D341Med (cell line): ENCODE measurements around the gene SEMA4G.

Source experiments
- DNase-seq: peaks from one replicate; pipeline ENCODE4 v3.0.0; 2012; ENCODE audit warnings: low spot score

Gene SEMA4G, protein sequence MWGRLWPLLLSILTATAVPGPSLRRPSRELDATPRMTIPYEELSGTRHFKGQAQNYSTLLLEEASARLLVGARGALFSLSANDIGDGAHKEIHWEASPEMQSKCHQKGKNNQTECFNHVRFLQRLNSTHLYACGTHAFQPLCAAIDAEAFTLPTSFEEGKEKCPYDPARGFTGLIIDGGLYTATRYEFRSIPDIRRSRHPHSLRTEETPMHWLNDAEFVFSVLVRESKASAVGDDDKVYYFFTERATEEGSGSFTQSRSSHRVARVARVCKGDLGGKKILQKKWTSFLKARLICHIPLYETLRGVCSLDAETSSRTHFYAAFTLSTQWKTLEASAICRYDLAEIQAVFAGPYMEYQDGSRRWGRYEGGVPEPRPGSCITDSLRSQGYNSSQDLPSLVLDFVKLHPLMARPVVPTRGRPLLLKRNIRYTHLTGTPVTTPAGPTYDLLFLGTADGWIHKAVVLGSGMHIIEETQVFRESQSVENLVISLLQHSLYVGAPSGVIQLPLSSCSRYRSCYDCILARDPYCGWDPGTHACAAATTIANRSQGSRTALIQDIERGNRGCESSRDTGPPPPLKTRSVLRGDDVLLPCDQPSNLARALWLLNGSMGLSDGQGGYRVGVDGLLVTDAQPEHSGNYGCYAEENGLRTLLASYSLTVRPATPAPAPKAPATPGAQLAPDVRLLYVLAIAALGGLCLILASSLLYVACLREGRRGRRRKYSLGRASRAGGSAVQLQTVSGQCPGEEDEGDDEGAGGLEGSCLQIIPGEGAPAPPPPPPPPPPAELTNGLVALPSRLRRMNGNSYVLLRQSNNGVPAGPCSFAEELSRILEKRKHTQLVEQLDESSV

DNA sequence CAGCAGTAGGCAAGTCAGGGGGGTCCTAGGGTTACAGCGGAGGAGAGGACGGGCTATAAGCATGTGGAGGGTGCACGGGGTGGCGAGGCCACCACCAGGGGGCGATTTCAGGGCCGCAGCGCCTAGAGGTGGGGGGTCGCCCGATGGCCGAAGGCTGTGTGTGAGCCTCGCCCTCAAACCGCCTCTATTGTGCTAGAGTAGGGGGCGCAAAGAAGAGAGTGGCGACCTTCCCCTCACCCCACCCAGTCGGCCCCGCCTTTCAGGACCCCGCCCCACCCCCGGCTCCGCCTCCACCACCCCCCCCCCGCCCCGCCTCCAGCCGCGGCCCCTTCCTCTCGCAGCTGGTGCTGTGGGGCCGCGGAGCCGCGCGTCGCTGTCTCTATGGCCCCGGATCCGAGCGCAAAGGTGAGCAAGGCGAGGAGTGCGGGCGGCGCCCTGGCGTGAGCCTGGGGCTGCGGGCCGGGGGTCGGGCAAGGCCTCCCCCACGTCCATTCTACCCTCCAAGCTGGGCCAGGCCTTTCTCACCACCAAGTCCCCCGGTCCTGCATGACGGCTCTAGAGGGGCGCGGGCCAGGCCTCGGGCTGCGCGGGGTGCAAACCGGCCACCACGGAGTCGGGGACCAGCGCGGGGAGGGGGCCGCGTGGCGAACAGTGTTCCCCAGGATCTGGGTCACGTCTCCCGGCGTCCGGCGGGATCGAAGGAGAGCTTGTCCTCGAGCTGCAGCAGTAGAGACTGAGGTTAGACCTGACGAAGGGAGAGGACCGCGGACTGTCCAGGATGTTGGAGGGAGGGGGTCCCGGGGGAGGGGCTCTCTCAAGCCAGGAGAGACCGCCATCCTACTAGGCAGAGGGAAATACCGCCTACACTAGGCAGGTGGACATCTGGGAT lies at the start of gene SEMA4G:
TSS of gene SEMA4G (plus strand) at position 318 of the 889 bp plus-strand sequence. CDS start 3,409 bp downstream, outside the sequence.
- DNase-seq = peak; percentile 87

GRCh38 chr10:100923580-100923979 lies 45.7 kb upstream of the SEMA4G start:
- no peak for DNase-seq

- no peak for DNase-seq
These were observed 42.0 kb upstream of the SEMA4G start for GRCh38 chr10:100927266-100927665.

DNA sequence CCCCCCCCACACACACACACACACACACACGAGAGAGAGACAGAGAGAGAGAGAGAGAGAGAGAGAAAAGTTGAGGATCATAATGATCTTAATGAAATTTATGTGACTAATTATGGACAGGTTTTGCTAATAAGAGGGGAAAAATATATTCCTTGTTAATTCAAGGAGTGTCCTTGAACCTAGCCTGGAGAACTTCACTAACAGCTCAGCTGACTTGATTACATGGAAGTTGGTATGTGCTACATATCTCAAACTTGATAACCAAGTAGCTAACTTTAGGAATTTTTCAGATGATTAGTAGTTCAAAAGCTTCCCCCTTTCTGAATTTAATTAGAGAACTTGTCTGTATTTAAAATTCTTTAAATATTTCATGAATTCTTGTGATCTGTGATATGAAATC lies 41.3 kb upstream of the SEMA4G start:
- DNase-seq = no peak

DNA sequence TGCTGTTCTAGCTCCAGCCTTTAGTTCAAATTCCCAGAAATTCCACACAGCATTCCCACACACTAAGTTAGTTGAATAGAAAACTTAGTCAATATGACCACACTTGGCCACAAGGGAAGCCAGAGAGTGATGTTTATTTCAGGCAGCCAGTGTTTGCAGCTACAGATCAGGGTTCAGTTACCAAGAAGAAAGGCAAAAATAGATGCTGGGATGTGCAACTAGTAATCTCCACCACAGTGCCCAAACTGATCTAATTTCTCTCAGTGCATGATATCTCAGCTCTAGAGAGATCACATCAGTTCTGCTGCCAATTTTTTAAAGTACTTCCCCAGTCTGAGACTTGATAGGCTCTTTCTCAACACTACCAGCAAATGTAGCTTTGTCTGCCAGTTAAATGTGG lies 38.9 kb upstream of the SEMA4G start:
- DNase-seq = no peak

DNA sequence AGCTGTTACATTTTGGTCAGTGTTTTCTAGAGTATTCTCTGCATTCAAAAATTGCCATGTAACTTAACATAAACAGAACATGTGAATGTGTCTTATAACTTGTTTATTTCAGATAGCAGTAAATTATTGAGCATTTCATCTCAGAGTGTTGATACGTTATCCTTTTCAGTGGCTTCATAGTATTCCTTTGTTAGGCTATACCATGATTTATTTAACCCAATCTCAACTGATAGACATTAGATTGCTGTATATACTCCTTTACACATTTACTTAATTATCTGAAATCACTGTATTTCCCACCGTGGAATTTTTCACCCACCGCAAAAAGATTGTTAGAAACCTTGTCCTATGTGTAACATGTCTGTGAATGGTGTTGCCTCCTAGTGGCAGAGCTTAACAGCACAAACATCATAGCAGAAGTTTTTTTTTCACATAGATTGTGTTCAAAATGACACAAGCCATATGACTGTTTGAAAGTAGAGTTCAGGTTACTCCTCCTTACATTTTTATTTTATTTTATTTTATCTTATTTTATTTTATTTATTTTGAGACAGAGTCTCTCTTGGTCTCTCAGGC lies 35.1 kb upstream of the SEMA4G start:
- DNase-seq = no peak

GRCh38 chr10:100939763-100940344 lies 29.4 kb upstream of the SEMA4G start:
- no peak for DNase-seq

DNA sequence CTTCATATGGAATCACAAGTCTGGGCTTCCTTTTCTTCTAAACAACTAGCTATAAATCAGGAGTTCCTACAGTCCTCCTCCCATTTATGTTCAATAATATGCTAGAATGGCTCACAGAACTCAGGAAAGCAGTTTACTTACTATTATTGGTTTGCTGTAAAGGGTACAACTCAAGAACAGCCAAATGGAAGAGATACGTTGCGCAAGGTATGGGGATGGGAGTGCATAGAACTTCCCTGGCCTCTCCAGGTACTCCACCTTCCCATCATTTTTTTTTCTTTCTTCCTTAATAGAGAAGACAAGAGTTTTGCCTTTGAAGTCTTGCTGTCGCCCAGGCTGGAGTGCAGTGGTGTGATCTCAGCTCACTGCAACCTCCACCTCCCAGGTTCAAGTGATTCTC lies 27.1 kb upstream of the SEMA4G start:
- DNase-seq = no peak

DNA sequence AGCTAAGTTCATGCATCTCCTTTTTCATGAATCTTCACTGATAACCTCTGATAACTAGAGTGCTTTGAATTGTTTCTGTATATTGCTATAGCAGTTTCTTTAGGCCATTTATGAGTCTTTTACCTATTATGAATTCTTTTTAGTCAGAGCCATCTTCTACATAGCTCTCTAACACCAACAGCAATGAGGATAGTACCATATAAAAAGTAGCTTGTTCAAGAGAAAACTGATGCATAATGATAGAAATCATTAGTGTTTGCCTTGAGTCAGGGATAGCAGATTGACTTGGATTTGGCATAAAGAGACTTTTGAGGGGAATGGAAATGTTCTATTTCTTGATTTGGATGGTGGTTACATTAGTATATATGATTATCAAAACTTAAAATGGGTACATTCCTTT lies 25.8 kb upstream of the SEMA4G start:
- DNase-seq = no peak

DNA sequence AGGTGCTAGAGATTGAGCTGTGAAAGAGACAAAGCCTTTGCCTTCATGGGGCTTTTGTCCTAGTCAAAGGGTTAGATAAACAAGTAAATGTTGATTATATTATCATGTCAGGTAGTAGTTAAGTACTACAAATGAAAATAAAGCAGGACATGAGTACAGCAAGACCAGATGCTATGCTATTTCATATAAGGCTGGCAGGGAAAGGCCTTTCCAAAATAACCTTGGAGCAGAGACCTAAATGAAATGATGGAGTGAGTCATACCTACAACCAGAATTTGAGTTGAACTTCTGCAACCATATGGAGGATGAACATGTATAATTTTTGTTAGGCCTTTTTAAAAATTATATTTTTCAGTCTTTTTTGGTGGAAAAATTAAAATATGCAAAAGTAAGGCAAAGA lies 23.6 kb upstream of the SEMA4G start:
- DNase-seq = no peak

DNA sequence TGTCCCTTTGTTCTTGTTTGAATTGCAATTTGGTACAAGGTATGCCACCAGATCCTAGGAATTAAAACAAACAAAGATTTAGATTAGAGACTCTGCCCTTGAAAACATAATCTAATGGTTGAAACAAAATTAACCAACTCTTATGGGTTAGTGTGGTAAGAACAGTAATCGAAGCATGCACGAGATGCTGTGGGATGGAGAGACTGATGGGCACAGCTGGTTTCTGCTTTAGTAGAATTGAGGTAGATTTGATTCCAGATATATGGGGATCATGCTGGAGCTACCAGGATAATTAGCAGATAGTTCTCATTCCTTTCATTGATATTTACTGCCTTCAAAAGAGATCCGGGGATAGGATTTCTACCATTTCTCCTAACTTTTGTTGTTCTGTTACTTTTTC lies 20.4 kb upstream of the SEMA4G start:
- no peak for DNase-seq

DNA sequence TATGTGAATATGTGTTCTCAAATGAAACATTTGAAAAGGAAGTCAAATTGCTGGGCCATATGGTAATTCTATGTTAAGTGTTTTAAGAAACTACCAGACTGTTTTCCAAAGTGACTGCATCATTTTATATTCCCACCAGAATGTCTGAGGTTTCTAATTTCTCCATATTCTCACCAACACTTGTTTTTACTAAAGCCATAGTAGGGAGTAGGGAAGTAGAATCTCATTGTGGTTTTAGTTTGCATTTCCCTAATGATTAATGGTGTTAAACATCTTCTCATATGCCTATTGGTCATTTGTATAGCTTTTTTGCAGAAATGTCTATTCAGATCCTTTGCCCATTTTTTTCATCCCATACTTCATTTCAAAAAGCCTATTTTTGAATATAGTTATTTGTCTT lies 9.1 kb upstream of the SEMA4G start:
- DNase-seq = no peak

- DNase-seq = no peak
These were observed 6.8 kb upstream of the SEMA4G start for GRCh38 chr10:100962351-100963080.

DNA sequence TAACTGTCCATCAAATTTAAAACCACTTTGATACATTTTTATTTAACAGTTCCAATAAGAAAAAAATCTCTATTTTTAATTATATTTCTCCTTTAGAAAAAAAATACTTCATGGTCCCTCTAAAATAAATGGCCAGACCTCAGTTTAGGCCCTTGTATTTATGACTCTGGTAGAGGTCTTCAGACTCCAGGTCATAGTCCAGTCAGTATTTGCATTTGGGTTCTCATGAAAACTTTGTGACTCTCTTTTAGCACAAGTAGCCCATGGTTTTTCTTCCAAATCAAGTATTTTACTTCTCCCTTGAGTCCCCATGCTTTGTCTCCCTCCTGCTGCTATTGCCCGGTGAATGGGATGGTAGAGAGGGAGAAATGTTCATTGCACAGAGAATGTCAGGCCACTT lies 5.5 kb upstream of the SEMA4G start:
- DNase-seq = no peak

GRCh38 chr10:100965820-100966219 lies 3.5 kb upstream of the SEMA4G start:
- no peak for DNase-seq

- no peak for DNase-seq
These were observed 2.4 kb upstream of the SEMA4G start for GRCh38 chr10:100966887-100967286.

- DNase-seq = no peak
These were observed 2.0 kb upstream of the SEMA4G start for GRCh38 chr10:100967332-100967731.

- DNase-seq = no peak
These were observed 1.1 kb upstream of the SEMA4G start for GRCh38 chr10:100968062-100968736.

GRCh38 chr10:100968863-100969186 lies 479 bp upstream of the SEMA4G start:
- DNase-seq = no peak
